Measurements from ENCODE around the gene THEMIS2.

Gene THEMIS2

GRCh38 chr1:27886744-27887143 lies 14.4 kb downstream of the THEMIS2 start:
- no peak for DNase-seq (ENCODE audit: low spot score)

GRCh38 chr1:27887215-27888021 lies 15.1 kb downstream of the THEMIS2 start:
- DNase-seq (ENCODE audit: low spot score) = no peak

- DNase-seq (ENCODE audit: low spot score) = no peak
Observed at GRCh38 chr1:27889506-27889905, 17.2 kb downstream of the THEMIS2 start.

- no peak for DNase-seq (ENCODE audit: low spot score)
Observed at GRCh38 chr1:27891196-27891889, 19.0 kb downstream of the THEMIS2 start.

GRCh38 chr1:27894521-27894920 lies 22.2 kb downstream of the THEMIS2 start:
- no peak for DNase-seq (ENCODE audit: low spot score)

- no peak for DNase-seq (ENCODE audit: low spot score)
Observed at GRCh38 chr1:27906759-27907158, 34.4 kb downstream of the THEMIS2 start.

- DNase-seq (ENCODE audit: low spot score) = no peak
Observed at GRCh38 chr1:27912429-27912828, 40.1 kb downstream of the THEMIS2 start.

- DNase-seq (ENCODE audit: low spot score) = no peak
Observed at GRCh38 chr1:27915082-27915575, 42.8 kb downstream of the THEMIS2 start.

- DNase-seq (ENCODE audit: low spot score) = no peak
Observed at GRCh38 chr1:27922272-27922671, 49.9 kb downstream of the THEMIS2 start.

GRCh38 chr1:27928216-27928954 lies 56.0 kb downstream of the THEMIS2 start:
- no peak for DNase-seq (ENCODE audit: low spot score)

- DNase-seq (ENCODE audit: low spot score) = no peak
Observed at GRCh38 chr1:27931184-27931583, 58.8 kb downstream of the THEMIS2 start.

GRCh38 chr1:27931759-27932158 lies 59.4 kb downstream of the THEMIS2 start:
- DNase-seq (ENCODE audit: low spot score) = no peak

- DNase-seq (ENCODE audit: low spot score) = peak; percentile 82
Observed at GRCh38 chr1:27934818-27935549, 62.6 kb downstream of the THEMIS2 start, which contains the start of gene SMPDL3B. Gene SMPDL3B, plus strand, starts transcription at chr1:27935000. Its CDS starts 184 bp downstream, at chr1:27935184.

- no peak for DNase-seq (ENCODE audit: low spot score)
Observed at GRCh38 chr1:27935721-27936120, 63.4 kb downstream of the THEMIS2 start.

Measured in LoVo (cell line).